ENCODE measurements around the gene PLA2G3. TPM values are rescaled to one million over a fixed set of nuclear protein-coding genes. Genes with fewer than 3 reads are reported as not detected.
A peak's percentile ranks its signal among the peaks of the same experiment; 100 is the strongest.
"Not testable (repeated sequence)": the region's sequence is repeated elsewhere in the genome, so short reads cannot be mapped to it uniquely, and the experiment has no call there.

The PLA2G3 gene
- polyA plus RNA-seq, 4 donors = 0.01 to 4.2 TPM; not detected in 2

DNA sequence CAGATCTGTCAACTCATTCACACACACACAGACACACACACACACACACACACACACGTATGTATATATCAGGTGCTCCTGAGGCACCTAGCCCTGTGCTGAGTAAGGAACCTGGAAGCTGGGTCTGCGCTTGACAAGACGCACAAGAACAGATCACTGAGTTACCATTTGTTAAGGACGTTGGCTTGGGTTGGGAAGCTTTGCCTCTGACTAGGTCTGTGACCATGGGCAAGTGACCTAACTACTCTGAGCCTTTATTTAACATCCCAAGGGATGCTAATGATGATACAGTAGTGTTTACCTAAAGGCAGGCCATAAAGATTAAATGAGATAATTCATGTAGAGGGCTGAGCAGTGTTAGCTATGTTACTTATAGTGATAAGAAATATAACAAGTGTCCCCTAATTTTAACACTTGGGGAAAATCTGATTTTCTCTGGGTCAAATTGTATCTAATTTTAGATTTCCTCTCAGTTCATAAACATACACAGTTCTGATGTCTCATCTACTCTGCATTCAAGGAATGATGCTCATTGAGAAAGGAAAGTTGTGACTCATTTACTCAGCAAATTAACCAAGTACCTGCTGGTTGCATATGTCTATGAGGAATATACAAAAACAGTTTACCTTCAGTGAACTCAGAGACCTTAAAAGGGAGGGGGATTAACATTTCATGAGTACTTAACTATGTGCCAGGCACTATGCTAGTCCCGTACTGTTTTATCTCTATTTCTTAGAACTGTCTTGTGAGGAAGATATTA lies 33.3 kb upstream of the PLA2G3 start:
- peak overlapping the region in 1 of 3 donors; percentile 27 for H3K27ac ChIP-seq (ENCODE audit: low read depth in 1 of 3, low read length in 2 of 3)
- WGBS, 3 donors = 80 to 82% (median 80%) methylated on average over 5 of the region's 5 CpGs

DNA sequence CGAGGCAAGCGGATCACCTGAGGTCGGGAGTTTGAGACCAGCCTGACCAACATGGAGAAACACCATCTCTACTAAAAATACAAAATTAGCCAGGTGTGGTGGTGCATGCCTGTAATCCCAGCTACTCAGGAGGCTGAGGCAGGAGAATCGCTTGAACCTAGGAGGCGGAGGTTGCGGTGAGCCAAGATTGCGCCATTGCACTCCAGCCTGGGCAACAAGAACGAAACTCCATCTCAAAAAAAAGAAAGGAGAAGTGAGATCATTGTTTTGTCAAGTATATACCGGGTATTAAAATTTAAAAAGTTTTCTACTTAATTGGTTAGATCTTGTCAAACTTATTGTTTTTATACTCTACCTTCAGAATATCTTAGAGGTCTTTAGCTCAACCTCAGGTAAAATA lies 31.4 kb upstream of the PLA2G3 start:
- H3K4me1 ChIP-seq (ENCODE audit: control insufficient read depth in 3 of 3, insufficient read depth in 2 of 3, low read depth in 1 of 3, low read length in 2 of 3); H3K27ac ChIP-seq (ENCODE audit: low read depth in 1 of 3, low read length in 2 of 3); DNase-seq; H3K27me3 ChIP-seq (ENCODE audit: control insufficient read depth in 3 of 3, insufficient read depth in 3 of 3, low read length in 3 of 3); H3K9me3 ChIP-seq (ENCODE audit: control insufficient read depth in 2 of 2, insufficient read depth in 1 of 2, low read depth in 1 of 2, low read length in 1 of 2); H3K4me3 ChIP-seq (ENCODE audit: low read depth in 1 of 3, low read length in 3 of 3); FAIRE-seq: not testable (repeated sequence)
- peaks cover 0 to 26% (median 0%) of the 10 kb centered on the region in 3 donors for H3K36me3 ChIP-seq (ENCODE audit: control insufficient read depth in 3 of 3, insufficient read depth in 2 of 3, low read depth in 1 of 3, low read length in 3 of 3)
- WGBS, 3 donors = 91 to 96% (median 95%) methylated on average over 8 to 9 of the region's 9 CpGs

More for the DNA sequence above, 33.3 kb upstream of the PLA2G3 start:
- Histone ChIP-seq H3K36me3 (ENCODE audit: control insufficient read depth in 3 of 3, insufficient read depth in 2 of 3, low read depth in 1 of 3, low read length in 3 of 3) (peaks cover 0 to 24% (median 5%) of the 10 kb centered on the region in 3 donors), H3K27me3 (ENCODE audit: control insufficient read depth in 3 of 3, insufficient read depth in 3 of 3, low read length in 3 of 3) (no peaks in the 10 kb centered on the region), H3K4me3 (ENCODE audit: low read depth in 1 of 3, low read length in 3 of 3) (no peak overlapping the region), H3K4me1 (ENCODE audit: control insufficient read depth in 3 of 3, insufficient read depth in 2 of 3, low read depth in 1 of 3, low read length in 2 of 3) (peaks cover 0 to 4% (median 0%) of the 10 kb centered on the region in 3 donors), H3K9me3 (ENCODE audit: control insufficient read depth in 2 of 2, insufficient read depth in 1 of 2, low read depth in 1 of 2, low read length in 1 of 2) (no peaks in the 10 kb centered on the region)
- DNase-seq (no peak), FAIRE-seq (no peak)

DNA sequence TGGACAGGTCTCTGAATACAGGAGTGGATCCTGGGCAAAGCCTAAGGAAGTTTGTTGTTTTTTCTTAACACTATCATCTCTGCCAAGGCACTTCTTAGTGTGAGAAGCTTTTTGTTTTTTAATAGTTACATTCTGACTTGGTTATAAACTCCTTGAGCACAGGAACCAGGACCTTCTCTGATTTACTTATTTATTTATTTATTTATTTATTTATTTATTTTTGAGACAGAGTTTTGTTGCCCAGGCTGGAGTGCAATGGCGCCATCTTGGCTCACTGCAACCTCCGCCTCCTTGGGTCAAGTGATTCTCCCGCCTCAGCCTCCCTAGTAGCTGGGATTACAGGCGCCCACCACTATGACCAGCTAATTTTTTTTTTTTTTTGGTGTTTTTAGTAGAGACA lies 30.7 kb upstream of the PLA2G3 start:
- H3K4me3 ChIP-seq (ENCODE audit: low read depth in 1 of 3, low read length in 3 of 3) = no peak overlapping the region
- H3K4me1 ChIP-seq (ENCODE audit: control insufficient read depth in 3 of 3, insufficient read depth in 2 of 3, low read depth in 1 of 3, low read length in 2 of 3) = no peaks in the 10 kb centered on the region
- no peak for FAIRE-seq
- DNase-seq = no peak
- WGBS, 3 donors = 97 to 100% (median 97%) methylated on average over 4 of the region's 4 CpGs
- no peaks in the 10 kb centered on the region for H3K27me3 ChIP-seq (ENCODE audit: control insufficient read depth in 3 of 3, insufficient read depth in 3 of 3, low read length in 3 of 3)
- H3K27ac ChIP-seq (ENCODE audit: low read depth in 1 of 3, low read length in 2 of 3) = no peak overlapping the region
- peaks cover 0 to 21% (median 0%) of the 10 kb centered on the region in 3 donors for H3K36me3 ChIP-seq (ENCODE audit: control insufficient read depth in 3 of 3, insufficient read depth in 2 of 3, low read depth in 1 of 3, low read length in 3 of 3)
- no peaks in the 10 kb centered on the region for H3K9me3 ChIP-seq (ENCODE audit: control insufficient read depth in 2 of 2, insufficient read depth in 1 of 2, low read depth in 1 of 2, low read length in 1 of 2)

DNA sequence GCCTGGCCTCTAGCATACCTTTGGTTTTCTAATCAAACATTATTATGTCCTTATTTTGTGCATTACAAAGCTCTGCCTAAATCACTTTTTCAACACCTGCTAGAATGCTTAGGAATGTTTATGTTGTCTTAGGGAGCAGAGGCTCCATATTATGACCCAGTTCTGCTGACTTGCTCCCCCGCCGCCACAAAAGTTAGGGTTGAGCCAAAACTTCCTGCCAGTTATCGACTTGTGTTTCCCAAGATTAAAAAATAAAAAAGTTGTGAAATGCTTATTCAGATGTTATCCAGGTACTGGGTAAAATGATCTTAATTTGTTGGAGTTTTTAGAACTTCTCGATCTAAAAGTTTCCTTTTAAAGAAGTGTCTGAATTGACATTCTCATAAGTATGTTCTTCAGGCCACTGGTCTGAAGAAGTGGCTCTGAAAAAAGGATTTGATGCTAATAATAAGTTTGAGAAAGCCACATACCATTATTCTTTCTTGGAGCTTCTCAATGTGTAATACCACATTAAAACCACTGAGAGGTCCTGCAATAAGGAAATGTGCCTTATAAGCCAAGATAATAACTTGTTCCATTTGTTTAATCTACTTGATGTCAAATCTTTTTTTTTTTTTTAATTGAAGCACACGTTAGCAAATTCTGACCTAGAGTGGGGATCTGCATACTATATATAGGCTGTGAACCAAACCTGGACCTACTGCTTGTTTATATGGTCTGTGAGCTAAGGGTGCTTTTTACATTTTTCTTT lies 21.9 kb upstream of the PLA2G3 start:
- no peaks in the 10 kb centered on the region for H3K9me3 ChIP-seq (ENCODE audit: control insufficient read depth in 2 of 2, insufficient read depth in 1 of 2, low read depth in 1 of 2, low read length in 1 of 2)
- FAIRE-seq = no peak
- H3K36me3 ChIP-seq (ENCODE audit: control insufficient read depth in 3 of 3, insufficient read depth in 2 of 3, low read depth in 1 of 3, low read length in 3 of 3) = peaks cover 0 to 22% (median 4%) of the 10 kb centered on the region in 3 donors
- no peak for DNase-seq
- 52 to 58% (median 56%) methylated on average over 5 of the region's 5 CpGs for WGBS, 3 donors
- H3K27me3 ChIP-seq (ENCODE audit: control insufficient read depth in 3 of 3, insufficient read depth in 3 of 3, low read length in 3 of 3) = no peaks in the 10 kb centered on the region
- no peak overlapping the region for H3K4me3 ChIP-seq (ENCODE audit: low read depth in 1 of 3, low read length in 3 of 3)
- peaks cover 0 to 13% (median 0%) of the 10 kb centered on the region in 3 donors for H3K4me1 ChIP-seq (ENCODE audit: control insufficient read depth in 3 of 3, insufficient read depth in 2 of 3, low read depth in 1 of 3, low read length in 2 of 3)
- no peak overlapping the region for H3K27ac ChIP-seq (ENCODE audit: low read depth in 1 of 3, low read length in 2 of 3)

DNA sequence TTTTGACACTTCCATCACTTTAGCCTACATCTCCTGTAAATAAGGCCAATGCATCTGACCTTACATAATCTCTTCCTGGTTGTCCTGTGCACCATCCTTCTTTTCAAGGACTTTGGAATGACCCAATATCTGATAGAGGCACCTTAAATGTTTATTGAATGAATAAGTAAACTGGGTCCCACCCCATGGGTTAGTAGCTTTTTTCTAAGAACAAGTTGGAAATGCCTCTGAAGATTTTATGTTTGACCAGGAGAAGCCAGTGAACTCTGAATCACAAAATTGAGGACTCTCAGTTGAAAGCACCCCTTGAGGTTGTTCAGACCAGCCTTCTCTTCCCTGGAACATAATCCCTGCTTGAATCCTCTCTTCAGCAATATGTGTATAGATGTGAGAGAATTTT lies 21.1 kb upstream of the PLA2G3 start:
- no peaks in the 10 kb centered on the region for H3K9me3 ChIP-seq (ENCODE audit: control insufficient read depth in 2 of 2, insufficient read depth in 1 of 2, low read depth in 1 of 2, low read length in 1 of 2)
- H3K27me3 ChIP-seq (ENCODE audit: control insufficient read depth in 3 of 3, insufficient read depth in 3 of 3, low read length in 3 of 3) = no peaks in the 10 kb centered on the region
- peaks cover 0 to 13% (median 0%) of the 10 kb centered on the region in 3 donors for H3K4me1 ChIP-seq (ENCODE audit: control insufficient read depth in 3 of 3, insufficient read depth in 2 of 3, low read depth in 1 of 3, low read length in 2 of 3)
- H3K27ac ChIP-seq (ENCODE audit: low read depth in 1 of 3, low read length in 2 of 3) = peak overlapping the region in 1 of 3 donors; percentile 82
- peak overlapping the region in 2 of 3 donors; percentile 81 to 89 for H3K4me3 ChIP-seq (ENCODE audit: low read depth in 1 of 3, low read length in 3 of 3)
- FAIRE-seq (no peak), DNase-seq (peak in 1 of 2 donors; percentile 38)
- peaks cover 0 to 20% (median 4%) of the 10 kb centered on the region in 3 donors for H3K36me3 ChIP-seq (ENCODE audit: control insufficient read depth in 3 of 3, insufficient read depth in 2 of 3, low read depth in 1 of 3, low read length in 3 of 3)

DNA sequence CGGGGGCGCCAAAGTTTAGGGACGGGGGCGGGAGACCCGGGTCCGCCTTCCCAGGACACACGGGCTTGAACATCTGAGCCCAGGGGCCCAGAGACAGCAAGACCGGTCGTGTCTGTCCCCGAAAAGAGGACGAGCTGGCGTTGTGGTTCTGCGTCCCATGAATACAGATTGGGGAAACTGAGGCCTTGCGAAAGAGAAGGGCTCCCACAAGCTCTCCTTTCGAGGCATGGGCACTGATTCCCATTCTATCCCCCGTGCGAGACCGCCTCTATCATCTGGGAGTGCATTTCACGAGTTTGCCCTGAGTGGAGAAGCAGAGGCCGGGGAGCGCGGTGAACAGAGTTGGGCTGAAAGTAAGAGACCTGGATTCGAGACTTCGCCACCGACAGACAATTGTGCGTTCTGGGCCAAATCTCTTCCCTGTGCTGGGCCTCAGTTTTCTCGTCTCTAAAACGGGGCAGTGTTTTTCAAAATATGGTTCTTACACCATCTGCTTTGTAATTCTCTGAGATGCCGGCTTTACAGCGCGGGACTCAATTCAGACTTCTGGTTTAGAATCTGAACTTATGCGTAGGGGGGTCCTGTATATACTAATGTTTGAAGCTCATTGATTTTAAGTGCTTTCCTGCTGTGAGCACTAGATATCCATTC lies 20.1 kb upstream of the PLA2G3 start:
- H3K27me3 ChIP-seq (ENCODE audit: control insufficient read depth in 3 of 3, insufficient read depth in 3 of 3, low read length in 3 of 3) = no peaks in the 10 kb centered on the region
- FAIRE-seq (no peak), DNase-seq (peak in 1 of 2 donors; percentile 35)
- 2 to 4% (median 2%) methylated on average over 31 to 32 of the region's 32 CpGs for WGBS, 3 donors
- H3K4me1 ChIP-seq (ENCODE audit: control insufficient read depth in 3 of 3, insufficient read depth in 2 of 3, low read depth in 1 of 3, low read length in 2 of 3) = peaks cover 0 to 13% (median 0%) of the 10 kb centered on the region in 3 donors
- H3K9me3 ChIP-seq (ENCODE audit: control insufficient read depth in 2 of 2, insufficient read depth in 1 of 2, low read depth in 1 of 2, low read length in 1 of 2) = no peaks in the 10 kb centered on the region
- peak overlapping the region; percentile 78 to 89 (median 81) for H3K4me3 ChIP-seq (ENCODE audit: low read depth in 1 of 3, low read length in 3 of 3)
- peak overlapping the region; percentile 61 to 82 (median 77) for H3K27ac ChIP-seq (ENCODE audit: low read depth in 1 of 3, low read length in 2 of 3)
- H3K36me3 ChIP-seq (ENCODE audit: control insufficient read depth in 3 of 3, insufficient read depth in 2 of 3, low read depth in 1 of 3, low read length in 3 of 3) = peaks cover 0 to 15% (median 2%) of the 10 kb centered on the region in 3 donors

DNA sequence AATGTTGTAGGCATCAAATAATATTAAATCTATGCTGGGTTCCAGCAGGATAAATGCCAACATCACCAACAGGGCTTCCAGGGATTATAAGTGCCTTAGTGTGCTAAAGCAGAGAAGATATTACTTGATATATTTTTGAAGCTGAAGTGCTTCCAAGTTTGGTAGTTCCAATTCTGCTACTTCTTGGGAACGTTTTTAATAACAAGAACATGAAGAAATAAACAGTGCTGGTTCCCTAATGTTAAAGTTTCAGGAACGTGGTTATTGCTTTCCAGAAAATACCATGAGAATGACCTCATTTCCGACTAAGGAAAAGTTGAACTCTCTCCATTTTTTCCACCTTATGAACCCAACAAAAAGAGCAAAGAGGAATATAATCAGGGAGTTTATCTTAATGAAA lies 15.1 kb upstream of the PLA2G3 start:
- Histone ChIP-seq H3K9me3 (ENCODE audit: control insufficient read depth in 2 of 2, insufficient read depth in 1 of 2, low read depth in 1 of 2, low read length in 1 of 2) (no peaks in the 10 kb centered on the region), H3K4me1 (ENCODE audit: control insufficient read depth in 3 of 3, insufficient read depth in 2 of 3, low read depth in 1 of 3, low read length in 2 of 3) (peaks cover 0 to 3% (median 0%) of the 10 kb centered on the region in 3 donors), H3K36me3 (ENCODE audit: control insufficient read depth in 3 of 3, insufficient read depth in 2 of 3, low read depth in 1 of 3, low read length in 3 of 3) (no peaks in the 10 kb centered on the region), H3K4me3 (ENCODE audit: low read depth in 1 of 3, low read length in 3 of 3) (no peak overlapping the region), H3K27ac (ENCODE audit: low read depth in 1 of 3, low read length in 2 of 3) (no peak overlapping the region), H3K27me3 (ENCODE audit: control insufficient read depth in 3 of 3, insufficient read depth in 3 of 3, low read length in 3 of 3) (no peaks in the 10 kb centered on the region)
- FAIRE-seq = no peak
- DNase-seq = no peak
- 23 to 30% (median 26%) methylated on average over 3 of the region's 3 CpGs for WGBS, 3 donors

DNA sequence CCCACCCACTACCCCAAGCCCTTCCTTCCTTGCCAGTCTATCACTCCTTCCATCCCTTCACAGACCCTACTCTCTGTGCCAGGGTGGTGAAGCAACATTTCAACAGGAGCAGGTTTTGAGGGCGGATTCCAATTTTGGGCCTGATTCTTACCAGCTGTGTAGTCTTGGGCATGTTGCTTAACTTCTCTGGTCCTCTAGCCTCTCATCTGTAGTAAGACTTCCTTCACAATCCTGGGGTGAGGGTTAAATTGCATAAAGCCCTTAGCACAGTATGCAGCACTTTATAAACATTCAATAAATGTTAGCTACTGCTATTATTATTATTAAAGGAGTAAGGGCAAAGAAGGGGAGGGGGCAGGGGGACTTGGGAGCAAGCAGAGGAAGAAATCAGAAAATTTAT lies 14.7 kb upstream of the PLA2G3 start:
- FAIRE-seq (no peak), DNase-seq (no peak)
- Histone ChIP-seq H3K36me3 (ENCODE audit: control insufficient read depth in 3 of 3, insufficient read depth in 2 of 3, low read depth in 1 of 3, low read length in 3 of 3) (no peaks in the 10 kb centered on the region), H3K27ac (ENCODE audit: low read depth in 1 of 3, low read length in 2 of 3) (peak overlapping the region in 1 of 3 donors; percentile 70), H3K9me3 (ENCODE audit: control insufficient read depth in 2 of 2, insufficient read depth in 1 of 2, low read depth in 1 of 2, low read length in 1 of 2) (no peaks in the 10 kb centered on the region), H3K4me1 (ENCODE audit: control insufficient read depth in 3 of 3, insufficient read depth in 2 of 3, low read depth in 1 of 3, low read length in 2 of 3) (peaks cover 0 to 3% (median 0%) of the 10 kb centered on the region in 3 donors), H3K4me3 (ENCODE audit: low read depth in 1 of 3, low read length in 3 of 3) (no peak overlapping the region), H3K27me3 (ENCODE audit: control insufficient read depth in 3 of 3, insufficient read depth in 3 of 3, low read length in 3 of 3) (no peaks in the 10 kb centered on the region)
- WGBS, 3 donors = 77 to 100% (median 90%) methylated on average over 1 of the region's 1 CpG

Data from small intestine (tissue), 7 donors.